GM21390 (cell line): ENCODE measurements around the gene ANAPC2.

Experiments
- ATAC-seq: cut with Tn5 transposase; IDR thresholded peaks from one replicate; pipeline ENCODE4 v1.9.1; 2021; ENCODE audit not compliant: unreplicated experiment

Gene ANAPC2

GRCh38 chr9:137193771-137194170 lies 5.4 kb upstream of the ANAPC2 start:
- ATAC-seq, result no peak

- no peak for ATAC-seq
These were observed 4.5 kb upstream of the ANAPC2 start for GRCh38 chr9:137192859-137193258.

GRCh38 chr9:137192448-137192780 lies 4.1 kb upstream of the ANAPC2 start:
- ATAC-seq, result no peak

GRCh38 chr9:137191691-137192447 lies 3.5 kb upstream of the ANAPC2 start:
- ATAC-seq, result no peak

GRCh38 chr9:137191245-137191644 lies 2.9 kb upstream of the ANAPC2 start:
- no peak for ATAC-seq

- no peak for ATAC-seq
These were observed 2.0 kb upstream of the ANAPC2 start for GRCh38 chr9:137190315-137190856.

- ATAC-seq, result no peak
These were observed 1.2 kb upstream of the ANAPC2 start for GRCh38 chr9:137189297-137190295.

- no peak for ATAC-seq
These were observed 272 bp downstream of the ANAPC2 start for GRCh38 chr9:137188086-137188489.

GRCh38 chr9:137187386-137187785 lies 974 bp downstream of the ANAPC2 start:
- no peak for ATAC-seq

GRCh38 chr9:137186385-137186784 lies 2.0 kb downstream of the ANAPC2 start:
- ATAC-seq, result no peak

GRCh38 chr9:137185921-137186320 lies 2.4 kb downstream of the ANAPC2 start:
- no peak for ATAC-seq

GRCh38 chr9:137184881-137185660 lies 3.3 kb downstream of the ANAPC2 start:
- ATAC-seq, result no peak

GRCh38 chr9:137183980-137184595 lies 4.3 kb downstream of the ANAPC2 start:
- no peak for ATAC-seq

- ATAC-seq, result no peak
These were observed 5.5 kb downstream of the ANAPC2 start for GRCh38 chr9:137182836-137183235.

- ATAC-seq, result no peak
These were observed 6.7 kb downstream of the ANAPC2 start for GRCh38 chr9:137181680-137182079.

GRCh38 chr9:137180491-137180890 lies 7.9 kb downstream of the ANAPC2 start:
- ATAC-seq, result no peak

GRCh38 chr9:137179761-137180160 lies 8.6 kb downstream of the ANAPC2 start:
- ATAC-seq, result no peak

- ATAC-seq, result no peak
These were observed 9.3 kb downstream of the ANAPC2 start for GRCh38 chr9:137178939-137179630.

GRCh38 chr9:137178201-137178938 lies 10.0 kb downstream of the ANAPC2 start:
- ATAC-seq, result no peak
